GM12875 (cell line): ENCODE measurements around the gene NEK11.

ENCODE experiments used
- H3K4me3 ChIP-seq: one replicate; pipeline ENCODE4 v1.5.1; 2011; ENCODE audit warnings: low read depth, low read length, control low read depth
- TF ChIP-seq, protein P1 (sequence below): IDR thresholded peaks from 2 replicates; pipeline ENCODE4 v1.5.1; 2011; ENCODE audit warnings: low read depth, mild to moderate bottlenecking, control low read depth, inconsistent platforms, low read length, moderate library complexity, borderline replicate concordance; ENCODE audit not compliant: insufficient read depth

NEK11 gene

DNA sequence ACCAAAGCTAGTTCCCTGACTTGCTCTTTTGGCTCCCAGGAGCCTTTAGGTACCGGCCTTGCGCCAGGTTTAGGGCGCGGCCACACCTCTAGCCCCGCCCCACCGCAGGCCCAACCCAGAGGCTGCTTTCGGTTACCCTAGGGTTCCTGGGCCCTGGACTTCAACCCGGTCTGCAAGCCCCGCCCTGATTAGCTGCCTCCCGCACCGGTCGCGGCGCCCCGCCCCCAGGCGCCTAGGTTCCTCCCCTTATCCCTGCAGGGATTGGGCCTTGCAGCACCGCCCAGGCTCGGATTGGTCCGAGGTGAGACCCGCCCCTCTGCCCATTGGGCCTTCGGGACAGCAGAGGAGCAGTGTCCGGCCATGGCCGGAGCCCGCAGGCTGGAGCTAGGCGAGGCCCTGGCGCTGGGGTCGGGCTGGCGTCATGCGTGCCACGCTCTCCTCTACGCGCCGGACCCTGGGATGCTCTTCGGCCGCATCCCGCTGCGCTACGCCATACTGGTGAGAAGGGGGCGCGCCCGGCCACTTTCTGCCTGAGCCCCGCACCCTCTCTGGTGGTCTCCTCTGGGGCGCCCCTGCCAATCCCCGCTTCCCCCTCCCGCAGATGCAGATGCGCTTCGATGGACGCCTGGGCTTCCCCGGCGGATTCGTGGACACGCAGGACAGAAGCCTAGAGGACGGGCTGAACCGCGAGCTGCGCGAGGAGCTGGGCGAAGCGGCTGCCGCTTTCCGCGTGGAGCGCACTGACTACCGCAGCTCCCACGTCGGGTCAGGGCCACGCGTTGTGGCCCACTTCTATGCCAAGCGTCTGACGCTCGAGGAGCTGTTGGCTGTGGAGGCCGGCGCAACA, 355.0 kb downstream of the NEK11 start, which contains the start of gene NUDT16:
TSS of gene NUDT16 (plus strand) at position 330 of the 847 bp plus-strand sequence. CDS start at position 361, 31 bp downstream.
- TF ChIP-seq, protein P1, sequence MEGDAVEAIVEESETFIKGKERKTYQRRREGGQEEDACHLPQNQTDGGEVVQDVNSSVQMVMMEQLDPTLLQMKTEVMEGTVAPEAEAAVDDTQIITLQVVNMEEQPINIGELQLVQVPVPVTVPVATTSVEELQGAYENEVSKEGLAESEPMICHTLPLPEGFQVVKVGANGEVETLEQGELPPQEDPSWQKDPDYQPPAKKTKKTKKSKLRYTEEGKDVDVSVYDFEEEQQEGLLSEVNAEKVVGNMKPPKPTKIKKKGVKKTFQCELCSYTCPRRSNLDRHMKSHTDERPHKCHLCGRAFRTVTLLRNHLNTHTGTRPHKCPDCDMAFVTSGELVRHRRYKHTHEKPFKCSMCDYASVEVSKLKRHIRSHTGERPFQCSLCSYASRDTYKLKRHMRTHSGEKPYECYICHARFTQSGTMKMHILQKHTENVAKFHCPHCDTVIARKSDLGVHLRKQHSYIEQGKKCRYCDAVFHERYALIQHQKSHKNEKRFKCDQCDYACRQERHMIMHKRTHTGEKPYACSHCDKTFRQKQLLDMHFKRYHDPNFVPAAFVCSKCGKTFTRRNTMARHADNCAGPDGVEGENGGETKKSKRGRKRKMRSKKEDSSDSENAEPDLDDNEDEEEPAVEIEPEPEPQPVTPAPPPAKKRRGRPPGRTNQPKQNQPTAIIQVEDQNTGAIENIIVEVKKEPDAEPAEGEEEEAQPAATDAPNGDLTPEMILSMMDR: 0 out of 2 replicates have a peak, but pooled peaks have one; percentile 14
- peak within 1 kb of the TSS; percentile 65 for H3K4me3 ChIP-seq

DNA sequence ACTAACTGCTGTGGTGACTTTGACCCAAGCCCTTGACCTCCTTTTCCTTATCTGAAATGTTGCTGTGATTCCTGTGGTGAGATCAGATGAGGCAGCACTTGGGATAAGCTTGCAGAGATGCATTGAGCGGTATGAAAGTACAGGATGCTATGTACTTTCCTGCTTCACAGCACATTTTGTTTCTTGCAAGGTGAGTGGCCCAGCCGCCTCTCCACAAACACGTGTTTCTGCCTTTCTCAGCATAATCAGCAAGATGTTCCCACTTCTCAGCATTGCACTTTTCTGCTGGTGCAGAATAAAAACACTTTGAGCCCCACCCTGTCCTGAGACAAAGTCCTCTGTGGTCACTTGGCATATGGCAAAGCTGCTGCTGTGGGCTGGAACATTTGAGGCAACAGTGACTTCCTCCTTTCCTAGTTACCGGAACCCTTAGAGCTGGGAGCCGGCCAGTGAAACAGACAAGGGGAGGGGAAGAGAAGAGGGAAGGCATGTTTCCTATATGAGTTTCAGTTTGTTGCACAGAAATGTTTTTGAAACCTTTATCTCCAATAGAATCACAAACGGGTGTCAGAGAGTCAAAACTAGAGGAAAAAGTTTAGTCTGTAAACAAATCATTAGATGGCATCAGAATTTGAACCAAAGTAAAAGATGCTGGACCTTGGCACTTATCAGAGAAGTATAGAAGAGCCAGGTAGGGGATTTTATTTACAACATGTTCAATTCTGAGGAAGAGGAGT, 359.9 kb downstream of the NEK11 start:
- H3K4me3 ChIP-seq: no peak overlapping the region
- TF ChIP-seq, protein P1: no peak

DNA sequence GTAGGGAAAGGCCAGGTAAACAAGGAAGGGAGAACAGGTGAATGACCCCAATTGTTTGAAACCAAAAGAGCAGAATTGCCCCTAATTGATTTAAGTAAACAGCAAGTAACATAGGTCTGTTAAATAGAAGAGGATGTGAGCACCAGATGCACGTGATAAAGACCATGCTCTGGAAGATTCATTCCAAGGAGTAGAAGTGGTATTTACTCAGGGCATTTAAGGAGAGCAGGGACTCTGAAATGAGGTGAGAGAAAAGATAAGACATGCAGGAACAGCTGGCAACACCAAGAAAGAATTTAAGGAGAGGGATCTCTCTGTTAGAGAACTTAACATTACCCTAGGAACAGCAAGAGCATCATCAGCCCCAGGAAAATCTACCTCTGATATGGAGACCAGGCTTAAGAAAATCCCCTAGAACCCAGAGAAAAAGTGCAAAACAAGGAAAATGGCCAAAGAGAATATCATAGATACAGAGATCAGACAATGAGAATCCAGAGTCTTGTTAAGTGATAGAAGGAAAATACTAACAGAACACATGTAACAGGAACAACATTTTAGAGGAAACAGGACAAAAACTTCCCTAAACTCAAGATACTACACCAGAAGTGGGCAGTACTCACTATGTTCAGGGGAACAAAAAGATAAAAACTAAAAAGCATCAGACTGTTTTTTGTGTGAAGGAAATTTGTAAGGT, 361.3 kb downstream of the NEK11 start:
- H3K4me3 ChIP-seq: no peak overlapping the region
- TF ChIP-seq, protein P1: no peak

DNA sequence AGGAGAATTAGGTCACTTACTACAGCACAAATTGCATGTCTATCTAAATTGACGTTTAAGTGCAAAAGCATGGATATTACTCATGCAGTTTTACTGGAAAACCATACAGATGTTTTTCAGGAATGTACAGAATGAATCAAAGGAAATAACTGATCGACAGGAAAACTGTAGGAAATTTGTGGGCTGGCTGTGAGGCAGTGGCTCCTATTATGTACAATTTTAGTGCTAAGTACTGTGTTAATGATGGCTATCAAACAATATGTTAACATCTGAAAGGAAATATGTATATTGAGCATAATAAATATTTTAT, 361.8 kb downstream of the NEK11 start:
- TF ChIP-seq, protein P1: no peak
- H3K4me3 ChIP-seq: no peak overlapping the region

DNA sequence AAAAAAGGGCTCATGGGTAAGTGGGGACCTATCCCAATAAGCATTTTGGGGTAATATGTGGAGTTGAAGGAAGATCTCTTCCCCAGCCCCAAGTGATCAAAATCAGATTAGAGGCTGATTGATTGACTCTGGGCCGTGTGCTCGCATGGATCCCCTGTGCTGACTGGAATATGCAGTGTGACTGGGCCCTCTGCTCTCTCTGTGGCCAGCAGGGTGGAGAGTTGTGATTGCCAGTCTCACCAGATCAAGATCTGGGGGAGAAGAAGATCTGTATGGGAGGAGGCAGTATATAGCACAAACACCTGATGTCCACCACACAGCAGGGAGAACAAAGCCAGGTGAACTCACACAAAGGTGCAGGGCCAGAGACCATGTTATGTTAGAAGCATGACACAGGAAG, 363.7 kb downstream of the NEK11 start:
- no peak overlapping the region for H3K4me3 ChIP-seq
- TF ChIP-seq, protein P1: no peak

DNA sequence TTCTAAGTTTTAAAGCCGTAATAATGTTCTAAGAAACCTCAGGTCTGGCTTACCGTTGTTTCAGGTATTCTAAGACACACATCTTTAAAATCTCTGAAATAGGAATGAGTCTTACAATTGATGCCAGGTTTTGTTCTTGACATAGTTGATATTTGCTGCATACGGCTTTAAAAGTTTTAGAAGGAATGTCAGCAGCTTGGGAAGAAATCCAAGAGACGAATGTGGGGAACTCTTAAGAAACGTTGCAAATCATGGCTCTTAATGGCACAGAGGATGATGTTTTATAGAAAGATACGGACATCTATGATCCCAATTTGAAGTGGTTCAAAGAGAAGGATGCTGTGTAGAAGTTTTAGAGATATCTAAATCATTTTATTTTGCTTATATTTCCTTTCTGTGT, 366.4 kb downstream of the NEK11 start:
- TF ChIP-seq, protein P1: no peak
- H3K4me3 ChIP-seq: no peak overlapping the region
